Hematopoietic multipotent progenitor cell treated with erythropoietin and hydrocortisone succinate and interleukin-3 and kit ligand, for 15 days (in vitro differentiated cells): ENCODE results near the gene MEIOB.
"Not testable (repeated sequence)": the region's sequence is repeated elsewhere in the genome, so short reads cannot be mapped to it uniquely, and the experiment has no call there.

Experiments
- DNase-seq: peaks from one replicate; pipeline ENCODE4 v3.0.0-alpha.2; 2015; ENCODE audit warnings: low spot score

Gene MEIOB

GRCh38 chr16:1877804-1878203 lies 5.8 kb upstream of the MEIOB start:
- no peak for DNase-seq

DNA sequence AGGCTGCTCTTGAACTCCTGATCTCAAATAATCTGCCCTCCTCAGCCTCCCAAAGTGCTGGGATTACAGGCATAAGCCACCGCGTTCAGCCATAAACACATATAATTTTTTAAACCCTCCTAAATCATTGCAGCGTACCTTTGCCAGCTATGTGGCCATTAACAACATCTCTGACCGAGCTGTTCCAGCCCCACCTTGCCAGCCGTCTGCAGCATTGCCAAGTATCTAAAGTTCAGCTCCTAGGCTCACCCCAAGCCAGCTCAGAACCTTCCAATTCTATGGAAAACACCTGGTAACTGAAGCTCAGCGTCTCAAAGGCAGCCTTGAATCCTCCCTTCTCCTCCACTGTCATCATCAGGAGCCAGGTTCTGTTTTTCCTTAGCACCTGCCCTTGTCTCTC lies 5.1 kb upstream of the MEIOB start:
- DNase-seq: no peak

DNA sequence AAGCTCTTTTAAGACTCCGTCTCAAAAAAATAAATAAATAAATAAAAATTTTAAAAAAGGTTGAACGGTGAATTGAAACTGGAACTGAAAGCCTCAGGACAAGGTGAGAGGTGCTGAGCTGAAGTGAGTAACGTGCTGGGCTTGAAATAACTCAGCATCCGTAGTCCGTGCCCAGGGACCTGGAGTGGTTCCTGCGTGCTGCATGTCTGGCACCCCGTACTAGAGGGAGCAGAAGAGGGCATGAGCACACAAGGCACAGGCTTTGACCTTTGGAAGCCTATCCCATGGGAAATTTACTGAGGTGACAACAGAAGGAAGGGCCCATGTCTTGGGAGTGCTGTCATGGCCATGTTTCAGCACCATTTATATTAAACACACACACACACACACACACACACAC lies 4.5 kb upstream of the MEIOB start:
- DNase-seq: no peak

DNA sequence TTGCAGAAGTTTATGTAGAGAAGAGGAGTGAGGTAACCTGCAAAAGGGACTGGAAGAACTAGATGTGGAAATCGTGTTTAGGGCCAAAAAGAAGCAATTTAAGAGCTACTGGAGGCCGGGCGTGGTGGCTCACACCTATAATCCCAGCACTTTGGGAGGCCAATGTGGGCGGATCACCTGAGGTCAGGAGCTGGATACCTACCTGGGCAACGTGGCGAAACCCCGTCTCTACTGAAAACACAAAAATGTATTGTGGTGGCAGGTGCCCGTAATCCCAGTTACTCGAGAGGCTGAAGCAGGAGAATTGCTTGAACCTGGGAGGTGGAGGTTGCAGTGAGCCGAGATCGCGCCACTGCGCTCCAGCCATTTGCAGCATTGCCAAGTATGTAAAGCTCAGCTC lies 4.1 kb upstream of the MEIOB start:
- not testable (repeated sequence) for DNase-seq

- no peak for DNase-seq
These were observed 2.9 kb upstream of the MEIOB start for GRCh38 chr16:1874854-1875253.

DNA sequence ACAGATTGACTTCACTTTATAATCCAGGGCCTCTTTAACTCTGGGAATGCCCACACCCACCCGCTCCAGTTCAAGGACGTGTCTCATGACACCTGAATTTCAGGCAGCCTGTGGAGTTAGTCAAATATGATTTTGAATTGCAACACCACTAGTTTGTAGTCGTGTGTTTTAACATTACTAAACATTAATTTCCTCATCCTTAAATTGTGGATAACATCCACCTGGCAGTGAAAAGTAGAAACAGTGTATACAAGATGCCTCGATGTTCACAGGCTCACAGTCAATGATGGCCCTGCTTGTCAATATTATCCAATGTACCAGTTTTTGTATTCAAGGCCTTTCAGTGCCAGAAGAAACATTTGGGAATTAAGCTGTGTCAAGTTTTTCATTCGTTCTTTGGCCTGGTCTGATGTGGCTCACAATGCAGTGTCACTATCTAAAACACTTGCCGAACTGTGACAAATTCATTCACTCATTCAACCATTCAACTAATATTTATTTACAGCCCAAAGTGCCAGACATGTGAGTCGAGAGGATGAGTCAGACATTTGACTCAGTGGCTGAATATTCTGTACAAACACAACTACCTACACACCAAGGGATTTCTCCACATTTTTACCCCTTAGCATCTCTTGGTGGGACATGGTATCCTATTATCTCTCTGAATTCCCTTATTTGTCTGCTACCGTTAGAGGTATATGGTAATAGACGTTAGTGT lies 1.4 kb downstream of the MEIOB start:
- DNase-seq: no peak

DNA sequence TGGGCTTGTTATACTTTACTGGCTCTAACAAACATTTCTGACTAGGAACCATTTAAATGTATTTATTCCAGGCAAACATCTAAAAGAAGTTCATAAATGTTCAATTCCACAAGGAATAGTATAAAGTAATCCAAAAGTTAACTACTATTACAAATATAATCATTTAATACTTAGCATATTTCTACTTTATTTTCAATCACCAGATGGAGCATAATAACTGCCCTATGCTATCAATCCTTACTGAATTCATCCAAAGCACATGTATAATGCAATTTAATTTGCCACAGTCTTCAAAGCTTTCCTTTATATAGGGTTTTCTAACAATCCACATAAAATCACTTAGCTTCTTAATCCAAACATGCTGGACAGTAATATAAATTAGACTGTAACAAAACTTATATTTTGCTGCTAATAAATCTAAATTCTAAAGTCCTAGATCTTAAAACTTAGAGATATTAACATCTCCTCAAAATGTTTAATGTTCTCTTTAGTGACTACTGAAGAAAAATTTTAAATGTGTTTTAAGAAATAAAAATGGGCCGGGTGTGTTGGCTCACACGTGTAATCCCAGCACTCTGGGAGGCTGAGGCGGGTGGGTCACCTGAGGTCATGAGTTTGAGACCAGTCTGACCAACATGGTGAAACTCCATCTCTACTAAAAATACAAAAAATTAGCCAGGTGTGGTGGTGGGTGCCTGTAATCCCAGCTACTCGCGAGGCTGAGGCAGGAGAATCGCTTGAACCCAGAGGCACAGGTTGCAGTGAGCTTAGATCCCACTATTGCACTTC lies 5.9 kb downstream of the MEIOB start:
- DNase-seq: no peak

GRCh38 chr16:1863681-1864460 lies 8.1 kb downstream of the MEIOB start:
- peak; percentile 66 for DNase-seq

DNA sequence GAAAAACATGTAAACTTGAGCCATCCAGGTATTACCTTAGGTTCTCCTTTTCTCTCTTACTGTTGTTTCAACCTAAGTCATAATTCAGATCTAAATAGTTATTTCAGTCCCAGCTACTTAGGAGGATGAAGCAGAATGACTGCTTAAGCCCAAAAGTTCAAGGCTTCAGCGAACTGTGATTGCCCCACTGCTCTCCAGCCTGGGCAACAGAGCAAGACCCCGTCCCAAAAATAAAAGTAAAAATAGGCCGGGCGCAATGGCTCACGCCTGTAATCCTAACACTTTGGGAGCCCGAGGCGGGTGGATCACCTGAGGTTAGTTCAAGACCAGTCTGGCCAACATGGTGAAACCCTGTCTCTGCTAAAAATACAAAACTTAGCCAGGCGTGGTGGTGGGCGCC lies 9.6 kb downstream of the MEIOB start:
- DNase-seq: no peak

GRCh38 chr16:1861730-1862129 lies 10.2 kb downstream of the MEIOB start:
- DNase-seq: no peak

GRCh38 chr16:1859650-1860049 lies 12.3 kb downstream of the MEIOB start:
- DNase-seq: peak; percentile 64

DNA sequence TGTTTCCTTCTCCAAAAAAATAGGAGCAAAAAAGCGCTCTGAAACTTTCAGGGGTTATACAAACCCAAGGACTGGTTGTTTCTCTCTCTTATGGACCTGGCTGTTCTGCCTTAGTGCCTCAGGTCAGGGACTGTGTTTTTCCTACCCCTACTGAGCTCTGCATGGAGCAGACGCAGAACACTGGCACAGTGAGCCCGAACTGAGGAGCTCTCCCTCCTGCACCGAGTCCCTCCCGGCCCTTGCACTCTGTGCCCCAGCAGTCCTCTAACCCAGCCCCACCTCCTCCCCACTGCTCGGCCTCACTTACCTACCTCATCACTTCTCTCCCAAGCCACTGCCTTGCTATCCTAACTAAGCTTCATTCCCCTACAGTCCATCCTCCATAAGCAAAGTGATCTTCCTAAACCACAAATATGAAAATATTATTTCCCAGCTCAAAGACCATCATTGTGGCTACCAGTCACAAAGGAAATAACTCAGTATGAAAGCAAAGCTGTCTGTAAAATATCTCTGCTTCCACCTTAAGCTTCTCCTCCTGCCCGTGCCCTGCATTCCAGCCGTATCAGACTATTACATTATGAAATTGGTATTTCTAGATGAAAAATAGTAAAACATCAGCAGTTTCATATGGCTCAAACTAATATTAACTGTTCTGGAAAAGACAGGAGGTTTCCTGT lies 13.6 kb downstream of the MEIOB start:
- DNase-seq: no peak

DNA sequence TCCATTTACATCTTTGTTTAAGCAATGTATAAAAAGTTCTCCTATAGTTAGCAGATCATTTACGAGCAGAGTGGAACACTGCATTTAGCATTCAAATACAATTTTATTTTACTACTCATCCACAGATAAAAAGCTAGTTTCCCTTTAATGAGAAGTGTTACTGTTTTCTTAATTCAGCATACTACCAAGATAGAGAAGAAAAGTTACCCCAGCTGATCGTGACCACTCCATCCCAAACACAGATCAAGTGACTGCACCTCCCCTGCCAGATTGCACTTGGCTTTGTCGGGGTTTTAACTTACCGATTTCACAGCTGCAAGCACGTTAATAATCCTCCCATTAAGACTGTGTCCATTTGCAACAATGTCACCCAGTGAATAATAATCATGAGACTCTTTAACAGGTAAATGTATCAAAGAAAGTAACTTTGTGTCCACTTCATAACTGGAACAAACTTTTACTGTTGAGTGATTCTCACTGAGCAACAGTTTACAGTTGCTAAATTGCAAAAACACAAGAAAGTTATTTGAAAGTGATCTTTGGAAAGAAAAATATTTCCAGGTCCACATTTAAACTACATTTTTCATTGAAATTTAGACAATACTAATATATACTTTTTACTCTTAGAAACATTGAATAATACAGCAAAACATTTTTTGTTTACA lies 14.4 kb downstream of the MEIOB start:
- DNase-seq: no peak

- DNase-seq: no peak
These were observed 20.2 kb downstream of the MEIOB start for GRCh38 chr16:1851793-1852192.

GRCh38 chr16:1850981-1851380 lies 21.0 kb downstream of the MEIOB start:
- no peak for DNase-seq

DNA sequence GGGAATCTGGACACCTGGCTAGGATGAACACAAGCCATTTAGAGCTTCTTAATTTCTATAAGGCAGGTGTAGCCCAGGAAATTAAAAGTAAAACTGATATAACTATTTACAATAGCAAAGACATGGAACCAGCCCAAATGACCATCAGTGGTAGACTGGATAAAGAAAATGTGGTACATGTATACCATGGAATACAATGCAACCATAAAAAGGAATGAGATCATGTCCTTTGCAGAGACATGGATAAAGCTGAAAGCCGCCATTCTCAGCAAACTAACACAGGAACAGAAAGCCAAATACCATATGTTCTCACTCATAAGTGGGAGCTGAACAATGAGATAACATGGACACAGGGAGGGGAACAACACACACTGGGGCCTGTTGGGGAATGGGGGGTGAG lies 25.5 kb downstream of the MEIOB start:
- no peak for DNase-seq

DNA sequence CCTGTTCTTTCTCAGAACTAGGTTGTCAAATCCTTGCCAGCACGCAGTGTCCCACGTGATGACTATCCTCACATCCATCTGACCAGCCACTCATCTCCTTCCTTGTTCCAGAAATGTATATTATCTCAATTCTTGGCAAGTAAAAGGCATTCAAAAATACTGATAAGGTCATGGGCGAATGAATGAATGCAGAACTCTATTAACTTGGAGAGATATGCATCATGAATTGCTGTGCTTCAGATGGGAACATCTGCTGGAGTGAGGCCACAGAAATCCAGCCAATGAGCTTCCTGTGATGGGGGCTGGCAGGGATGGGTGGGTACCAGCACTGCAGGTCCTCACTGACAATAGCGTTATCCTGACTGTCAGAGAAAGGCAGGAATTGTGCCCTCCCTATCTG lies 26.0 kb downstream of the MEIOB start:
- DNase-seq: no peak

DNA sequence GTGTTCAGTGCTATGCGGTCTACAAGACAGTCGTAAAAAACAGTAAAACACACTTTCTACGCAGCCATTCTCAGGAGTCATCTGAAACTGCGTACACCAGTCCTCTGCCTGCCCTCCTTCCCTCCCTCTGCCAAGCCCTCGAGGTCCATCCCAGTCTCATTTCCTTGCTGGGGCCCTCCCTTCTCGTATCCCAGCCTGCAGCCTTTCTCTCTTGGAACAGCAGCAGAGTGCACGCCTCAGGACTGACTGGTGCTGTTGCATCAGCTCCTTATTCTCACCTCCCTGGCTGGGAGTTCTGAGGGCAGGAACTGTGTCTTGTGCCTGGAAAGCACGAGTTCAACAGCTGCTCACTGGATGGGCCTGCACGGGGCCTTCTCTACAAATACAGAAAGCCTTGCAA lies 32.4 kb downstream of the MEIOB start:
- no peak for DNase-seq

DNA sequence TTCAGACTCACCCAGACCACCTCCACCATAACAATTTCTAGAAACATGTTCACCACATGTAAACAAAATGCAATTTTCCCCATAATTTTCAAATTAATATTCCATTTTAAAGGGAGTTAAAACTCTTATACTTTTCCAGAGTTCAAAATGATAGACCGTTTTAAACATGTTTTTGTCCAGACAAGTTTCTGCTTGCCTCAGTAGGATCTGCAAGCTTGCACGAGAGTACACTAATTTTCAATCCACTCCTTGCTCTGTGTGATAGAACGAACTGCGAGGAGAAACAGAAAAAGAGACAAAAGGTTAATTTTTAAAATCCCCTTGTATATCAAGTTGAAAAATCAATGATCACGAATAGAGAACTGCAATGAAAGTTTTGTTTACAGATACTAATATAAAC lies 37.9 kb downstream of the MEIOB start:
- DNase-seq: no peak

GRCh38 chr16:1832838-1833454 lies 39.0 kb downstream of the MEIOB start:
- peak; percentile 88 for DNase-seq
